ENCODE data around the gene THOC7.

- TF ChIP-seq CTCF (IDR thresholded peaks at IDR 0.05; ENCODE audit: poor library complexity) (no peak), EZH2 (IDR thresholded peaks at IDR 0.05; ENCODE audit: borderline replicate concordance) (no peak), EZH2phosphoT487 (IDR thresholded peaks at IDR 0.05; ENCODE audit: low read depth, severe bottlenecking, unreplicated experiment) (no peak)
Observed at GRCh38 chr3:63842127-63842526, 21.5 kb downstream of the THOC7 start.
